ENCODE results near the gene ZNF141.

The ZNF141 gene

DNA sequence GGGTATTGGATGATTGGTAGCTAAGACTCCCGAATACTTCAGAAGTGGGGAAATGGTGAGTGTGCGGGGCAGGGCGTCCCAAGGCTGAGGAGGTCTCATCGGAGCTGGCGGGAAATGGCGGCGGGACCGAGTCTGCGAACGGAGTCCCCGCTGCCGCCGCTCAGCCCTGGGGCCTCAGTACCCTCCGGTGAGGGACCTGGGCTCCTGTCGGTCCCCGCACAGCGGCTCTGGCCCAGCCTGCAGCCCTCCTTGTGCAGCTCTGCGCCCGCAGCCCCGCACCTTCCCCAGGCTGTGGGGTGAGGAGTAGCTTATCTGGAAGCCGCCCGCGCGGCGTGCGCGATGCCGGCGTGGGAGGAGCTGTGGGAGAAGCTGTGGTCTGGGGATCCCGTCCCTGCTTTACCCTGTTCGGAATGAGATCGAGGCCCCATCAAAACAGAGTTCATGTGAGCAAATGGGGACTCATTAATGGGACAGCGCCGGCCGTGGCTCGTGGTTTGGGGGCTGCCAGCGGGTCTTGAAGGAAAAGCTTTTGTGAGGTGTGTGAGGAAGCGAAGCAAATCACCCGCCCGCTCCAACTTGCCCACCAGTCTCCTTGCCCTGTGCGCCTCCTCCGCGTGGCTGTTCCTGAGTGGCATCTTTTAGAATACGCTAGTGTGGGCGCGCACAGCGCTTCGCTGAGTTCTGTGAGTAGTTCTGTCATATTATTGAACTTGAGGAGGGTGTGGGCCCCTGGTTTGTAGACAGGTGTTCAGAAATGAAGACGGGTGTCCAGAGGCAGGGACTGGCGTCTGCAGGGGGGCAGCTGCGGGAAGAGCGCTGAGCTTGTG is 531 bp downstream of the ZNF141 start:
- peak overlapping the region; percentile 88 for H3K4me3 ChIP-seq (ENCODE audit: low read length)
- TF ChIP-seq, protein P1, sequence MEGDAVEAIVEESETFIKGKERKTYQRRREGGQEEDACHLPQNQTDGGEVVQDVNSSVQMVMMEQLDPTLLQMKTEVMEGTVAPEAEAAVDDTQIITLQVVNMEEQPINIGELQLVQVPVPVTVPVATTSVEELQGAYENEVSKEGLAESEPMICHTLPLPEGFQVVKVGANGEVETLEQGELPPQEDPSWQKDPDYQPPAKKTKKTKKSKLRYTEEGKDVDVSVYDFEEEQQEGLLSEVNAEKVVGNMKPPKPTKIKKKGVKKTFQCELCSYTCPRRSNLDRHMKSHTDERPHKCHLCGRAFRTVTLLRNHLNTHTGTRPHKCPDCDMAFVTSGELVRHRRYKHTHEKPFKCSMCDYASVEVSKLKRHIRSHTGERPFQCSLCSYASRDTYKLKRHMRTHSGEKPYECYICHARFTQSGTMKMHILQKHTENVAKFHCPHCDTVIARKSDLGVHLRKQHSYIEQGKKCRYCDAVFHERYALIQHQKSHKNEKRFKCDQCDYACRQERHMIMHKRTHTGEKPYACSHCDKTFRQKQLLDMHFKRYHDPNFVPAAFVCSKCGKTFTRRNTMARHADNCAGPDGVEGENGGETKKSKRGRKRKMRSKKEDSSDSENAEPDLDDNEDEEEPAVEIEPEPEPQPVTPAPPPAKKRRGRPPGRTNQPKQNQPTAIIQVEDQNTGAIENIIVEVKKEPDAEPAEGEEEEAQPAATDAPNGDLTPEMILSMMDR (IDR thresholded peaks at IDR 0.05; ENCODE audit: insufficient read depth, low read depth, low read length, missing control alignments) = no peak
- peak; percentile 10 for DNase-seq (ENCODE audit: low read depth)

DNA sequence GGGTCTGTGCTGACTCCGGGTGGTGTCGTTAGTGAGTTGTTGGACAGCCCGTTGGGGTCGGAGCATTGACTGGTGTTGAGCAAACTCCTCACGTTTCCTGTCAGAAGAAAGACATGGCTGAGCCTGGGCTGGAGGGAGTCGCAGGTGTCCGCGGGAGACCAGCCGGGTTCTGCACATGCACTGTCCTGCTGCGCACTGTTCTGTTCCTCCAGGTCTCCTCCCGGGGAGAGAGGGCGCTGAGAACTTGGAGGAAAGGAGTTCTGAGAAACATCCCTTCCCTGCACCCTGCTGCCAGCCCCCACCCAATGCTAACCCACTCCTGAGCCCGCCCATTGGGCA is 1.1 kb downstream of the ZNF141 start:
- TF ChIP-seq, protein P1 (IDR thresholded peaks at IDR 0.05; ENCODE audit: insufficient read depth, low read depth, low read length, missing control alignments) = no peak
- H3K4me3 ChIP-seq (ENCODE audit: low read length) = peak overlapping the region; percentile 88
- DNase-seq (ENCODE audit: low read depth) = peak; percentile 7

DNA sequence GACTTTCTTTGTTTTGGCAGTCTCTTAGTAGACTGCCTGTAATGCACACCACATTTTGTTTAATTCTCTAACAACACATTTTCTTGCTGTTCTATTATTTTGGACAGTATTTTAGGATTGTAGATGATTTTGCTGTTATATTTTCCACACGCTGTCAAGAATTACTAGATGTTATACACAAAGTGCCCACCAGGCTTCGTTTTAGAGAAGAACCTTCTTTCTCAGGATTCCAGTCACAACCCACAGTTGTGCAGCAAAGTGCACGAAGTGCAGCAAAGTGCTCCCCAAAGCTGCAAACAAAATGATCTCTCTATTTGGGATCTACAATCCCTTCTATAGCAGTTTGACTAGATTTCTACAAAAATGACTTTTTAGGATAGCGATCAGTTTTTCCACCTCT is 2.4 kb downstream of the ZNF141 start:
- no peak for DNase-seq (ENCODE audit: low read depth)
- TF ChIP-seq, protein P1 (IDR thresholded peaks at IDR 0.05; ENCODE audit: insufficient read depth, low read depth, low read length, missing control alignments) = peak; percentile 25
- H3K4me3 ChIP-seq (ENCODE audit: low read length) = no peak overlapping the region

DNA sequence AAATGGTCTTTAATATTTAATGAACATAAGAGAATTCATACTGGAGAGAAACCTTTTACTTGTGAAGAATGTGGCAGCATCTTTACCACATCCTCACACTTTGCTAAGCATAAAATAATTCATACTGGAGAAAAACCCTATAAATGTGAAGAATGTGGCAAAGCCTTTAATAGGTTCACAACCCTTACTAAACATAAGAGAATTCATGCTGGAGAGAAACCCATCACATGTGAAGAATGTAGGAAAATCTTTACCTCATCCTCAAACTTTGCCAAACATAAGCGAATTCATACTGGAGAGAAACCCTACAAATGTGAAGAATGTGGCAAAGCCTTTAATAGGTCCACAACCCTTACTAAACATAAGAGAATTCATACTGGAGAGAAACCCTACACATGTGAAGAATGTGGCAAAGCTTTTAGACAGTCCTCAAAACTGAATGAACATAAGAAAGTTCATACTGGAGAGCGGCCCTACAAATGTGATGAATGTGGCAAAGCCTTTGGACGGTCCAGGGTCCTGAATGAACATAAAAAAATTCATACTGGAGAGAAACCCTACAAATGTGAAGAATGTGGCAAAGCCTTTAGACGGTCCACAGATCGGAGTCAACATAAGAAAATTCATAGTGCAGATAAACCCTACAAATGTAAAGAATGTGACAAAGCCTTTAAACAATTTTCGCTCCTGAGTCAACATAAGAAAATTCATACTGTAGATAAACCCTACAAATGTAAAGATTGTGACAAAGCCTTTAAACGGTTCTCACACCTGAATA is 35.6 kb downstream of the ZNF141 start:
- H3K4me3 ChIP-seq (ENCODE audit: low read length) = no peak overlapping the region
- TF ChIP-seq, protein P1 (IDR thresholded peaks at IDR 0.05; ENCODE audit: insufficient read depth, low read depth, low read length, missing control alignments) = no peak
- no peak for DNase-seq (ENCODE audit: low read depth)

DNA sequence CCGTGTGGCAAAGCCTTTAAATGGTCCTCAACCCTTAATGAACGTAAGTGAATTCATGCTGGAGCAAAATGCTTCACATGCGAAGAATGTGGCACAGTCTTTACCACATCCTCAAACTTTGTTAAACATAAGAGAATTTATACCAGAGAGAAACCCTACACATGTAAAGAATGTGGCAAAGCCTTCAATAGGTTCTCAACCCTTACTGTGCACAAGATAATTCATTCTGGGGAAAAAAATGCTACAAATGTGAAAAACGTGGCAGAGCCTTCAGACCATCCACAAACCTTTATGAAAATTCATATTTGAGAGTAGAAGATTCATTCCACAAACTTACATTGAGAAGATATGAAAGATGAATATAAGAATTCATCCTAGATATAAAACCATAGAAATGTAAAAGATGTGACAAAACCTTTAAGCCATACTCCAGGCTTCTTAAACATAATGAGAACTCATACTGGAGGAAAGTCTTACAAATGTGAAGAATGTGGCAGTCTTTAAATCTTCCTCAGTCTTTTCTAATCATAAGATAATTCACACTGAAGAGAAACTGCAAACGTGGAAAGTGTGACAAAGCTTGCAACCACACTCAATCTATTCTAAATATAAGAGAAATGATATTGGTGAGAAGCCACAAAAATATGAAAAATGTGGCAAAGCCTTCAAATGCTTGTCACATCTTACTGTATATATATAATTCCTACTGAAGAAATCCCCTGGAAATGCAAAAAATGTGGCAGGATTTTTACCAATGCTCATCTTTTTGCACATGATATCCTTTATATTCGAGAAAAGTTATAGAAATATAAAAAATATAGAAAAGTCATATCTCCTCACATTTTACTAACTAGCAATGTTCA is 36.9 kb downstream of the ZNF141 start:
- H3K4me3 ChIP-seq (ENCODE audit: low read length) = no peak overlapping the region
- no peak for DNase-seq (ENCODE audit: low read depth)
- TF ChIP-seq, protein P1 (IDR thresholded peaks at IDR 0.05; ENCODE audit: insufficient read depth, low read depth, low read length, missing control alignments) = no peak

DNA sequence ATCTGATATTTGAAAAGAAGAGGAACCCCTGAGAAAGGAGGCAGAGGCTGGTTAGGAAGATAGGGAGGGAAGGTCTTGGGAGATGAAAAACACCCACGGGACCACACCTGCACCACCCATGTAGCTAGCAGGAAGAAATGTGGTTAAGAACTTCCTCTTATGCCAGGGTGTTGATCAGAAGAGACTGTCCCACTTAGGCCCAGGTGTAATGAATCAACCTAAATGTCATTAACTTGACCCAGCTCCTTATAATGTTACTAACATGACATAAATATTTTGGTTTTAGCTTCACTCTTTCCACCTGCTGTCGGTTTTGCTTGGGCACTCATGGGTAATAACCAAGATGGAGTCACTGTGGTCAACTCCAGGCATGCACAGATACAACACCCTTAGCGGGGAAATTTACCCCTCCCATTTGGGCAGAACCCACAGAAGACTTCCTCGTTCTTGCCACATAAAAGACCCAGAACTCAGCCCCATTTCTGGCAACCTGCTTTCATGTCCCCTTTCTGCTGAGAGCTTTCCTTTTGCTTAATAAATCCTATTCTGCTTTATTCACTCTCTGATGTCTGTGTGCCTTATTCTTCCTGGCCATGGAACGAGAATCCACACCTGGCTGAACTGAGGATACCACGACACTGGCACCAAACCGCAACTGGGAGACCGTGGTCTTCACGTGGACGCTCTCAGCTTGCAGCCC is 46.8 kb downstream of the ZNF141 start:
- no peak for DNase-seq (ENCODE audit: low read depth)

More for the DNA sequence above, 46.8 kb downstream of the ZNF141 start:
- TF ChIP-seq, protein P1 (IDR thresholded peaks at IDR 0.05; ENCODE audit: insufficient read depth, low read depth, low read length, missing control alignments) = no peak
- H3K4me3 ChIP-seq (ENCODE audit: low read length) = no peak overlapping the region

Data from epithelial cell of esophagus (primary cell).